Cardiac septum (tissue), 1 donor: ENCODE data around the gene PI16. TPM values are rescaled to one million over a fixed set of nuclear protein-coding genes. Genes with fewer than 3 reads are reported as not detected.

Experiments used
- DNase-seq: peaks from one replicate; pipeline ENCODE4 v3.0.0-alpha.2; 2020; ENCODE audit warnings: low spot score
- intact Hi-C: fragments of 100-400 bp; cut with DNase I; formaldehyde crosslinking; loops from one replicate; pipeline ENCODE4 v1.14.0; 2022
- long read RNA-seq: library from polyadenylated mRNA; unstranded; transcript quantifications from one replicate; pipeline ENCODE4 v2.0.0, GENCODE V29; 2021
- total RNA-seq: library from RNA; stranded (reverse); fragmentation: NEBNext Ultra II Directional; extraction: Animal tissue kit (Norgen Biotek cat#: 25700); gene quantifications from one replicate; pipeline ENCODE4 v1.2.1, GENCODE V29; 2021
- donor health status: DM: no; HTN: no; CAD: no.

Gene PI16
- total RNA-seq = 11.9 TPM
- long read RNA-seq, transcript PI16-201 (7 exons, 2,190 nt) = major isoform, 12 of 20 reads
- long read RNA-seq, partial matches to known transcripts = 2 of 20 reads
- long read RNA-seq, other reads (novel, unspliced or antisense) = 6 of 20 reads

- intact Hi-C loops = no loop called here
- DNase-seq = no peak
Measured at GRCh38 chr6:36954262-36954931, at the start of gene PI16. Gene PI16 (plus strand): TSS chr6:36954738. CDS start chr6:36954761, 23 bp downstream.

DNA sequence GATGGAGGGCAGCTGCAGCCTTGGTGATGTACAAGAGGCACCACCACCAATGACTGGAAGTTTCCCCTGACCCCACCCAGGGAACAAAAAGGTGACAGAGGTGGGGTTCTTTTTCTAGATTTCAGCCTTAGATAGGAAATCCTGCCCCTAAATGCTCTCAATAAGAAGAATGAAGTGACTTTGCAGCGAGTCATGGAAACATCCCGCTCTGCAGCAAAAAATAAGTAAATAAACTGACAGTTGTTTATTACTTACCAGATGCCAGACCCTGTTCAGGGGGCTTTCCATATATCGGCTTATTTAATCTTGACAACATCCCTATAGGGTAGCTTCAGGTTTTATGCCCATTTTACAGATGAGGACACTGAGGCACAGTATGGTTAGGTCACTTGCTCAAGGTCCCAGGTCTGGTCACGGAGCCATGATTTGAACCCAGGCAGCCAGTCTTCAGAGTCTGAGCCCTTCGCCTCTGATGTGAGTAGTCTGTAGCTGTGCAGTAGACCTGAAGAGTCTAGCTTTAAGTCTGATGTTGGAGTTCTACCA is 49.6 kb upstream of the PI16 start:
- DNase-seq = no peak
- intact Hi-C loops = loop anchor here (5.0 kb wide), 2 partner anchors 57 to 72 kb away; no protein-coding TSS in a partner anchor

DNA sequence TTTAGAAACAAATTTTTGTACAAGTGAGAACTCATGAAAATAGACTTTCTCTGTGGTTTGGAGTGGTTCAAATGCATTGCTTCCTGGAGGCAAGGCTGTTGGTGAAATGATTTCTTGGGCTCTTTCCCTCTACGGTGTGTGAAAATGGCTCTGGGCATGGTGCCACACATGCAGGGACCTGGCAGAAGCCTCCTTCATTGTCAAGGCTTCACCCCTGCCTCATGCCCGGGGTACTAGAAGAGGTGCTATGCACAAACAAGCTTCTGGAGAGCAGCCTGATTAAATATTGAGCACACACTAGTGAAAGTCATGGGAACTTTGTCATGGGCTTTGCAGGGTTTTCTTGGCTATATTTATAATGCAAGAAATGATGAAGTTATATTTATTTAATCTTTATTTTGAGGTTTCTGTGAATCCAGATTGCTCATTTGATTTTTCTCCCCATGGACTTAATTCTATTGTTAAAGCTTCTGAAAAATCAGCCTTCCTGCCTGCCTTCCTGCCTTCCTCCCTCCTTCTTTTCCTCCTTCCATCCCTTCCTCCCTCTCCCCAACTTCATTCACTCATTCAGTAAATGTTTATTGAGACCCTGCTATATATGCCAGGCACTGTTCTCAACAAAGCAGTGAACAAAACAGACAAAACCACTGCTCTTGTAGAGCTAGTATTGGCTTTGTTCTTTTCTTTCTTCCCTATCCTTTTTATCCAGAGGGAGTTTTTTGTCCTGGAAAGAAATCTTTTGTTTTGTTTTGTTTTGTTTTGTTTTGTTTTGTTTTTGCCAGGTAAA is 47.8 kb upstream of the PI16 start:
- intact Hi-C loops = loop anchor here (5.0 kb wide), 2 partner anchors 56 to 71 kb away; no protein-coding TSS in a partner anchor
- no peak for DNase-seq

GRCh38 chr6:36907781-36908180 is 46.8 kb upstream of the PI16 start:
- intact Hi-C loops = loop anchor here (5.0 kb wide), 2 partner anchors 55 to 70 kb away; no protein-coding TSS in a partner anchor
- DNase-seq = peak; percentile 78

DNA sequence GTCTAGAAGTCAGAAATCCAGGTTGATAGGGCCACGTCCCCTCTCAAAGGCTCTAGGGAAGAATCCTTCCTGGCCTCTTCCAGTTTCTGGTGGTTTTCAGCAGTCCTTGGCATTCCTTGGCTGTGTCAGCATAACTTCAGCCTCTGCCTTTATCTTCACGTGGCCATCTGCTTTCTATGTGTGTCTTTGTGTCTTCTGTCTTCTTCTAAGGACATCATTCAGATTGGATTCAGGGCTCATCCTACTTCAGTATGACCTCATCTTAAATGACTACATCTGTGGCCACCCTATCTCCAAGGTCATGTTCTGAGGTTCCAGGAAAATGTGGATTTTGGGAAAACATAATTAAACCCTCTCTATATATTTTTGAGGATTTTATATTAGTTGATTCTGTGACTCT is 45.8 kb upstream of the PI16 start:
- intact Hi-C loops = loop anchor here (5.0 kb wide), 2 partner anchors 54 to 69 kb away; no protein-coding TSS in a partner anchor
- no peak for DNase-seq

DNA sequence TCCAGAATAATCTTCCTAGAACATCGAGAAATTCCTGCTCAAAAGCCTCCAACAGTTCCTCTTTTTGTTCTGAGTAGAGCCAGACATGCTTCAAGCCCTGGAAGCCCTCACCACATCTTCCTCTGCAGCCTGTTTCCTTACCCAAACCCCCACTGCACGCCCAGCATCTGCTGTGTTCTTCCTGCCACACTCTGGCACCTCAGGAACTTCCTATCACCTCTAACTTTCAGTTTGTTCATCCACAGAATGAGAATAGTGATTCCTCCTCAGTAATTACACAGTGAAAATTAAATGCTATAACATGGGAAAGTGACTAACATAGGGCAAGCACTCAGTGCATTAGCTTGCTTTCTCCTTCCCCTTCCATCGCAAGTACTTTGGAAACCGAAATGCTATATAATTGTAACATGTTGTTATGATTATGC is 42.5 kb upstream of the PI16 start:
- intact Hi-C loops = no loop called here
- DNase-seq = no peak

DNA sequence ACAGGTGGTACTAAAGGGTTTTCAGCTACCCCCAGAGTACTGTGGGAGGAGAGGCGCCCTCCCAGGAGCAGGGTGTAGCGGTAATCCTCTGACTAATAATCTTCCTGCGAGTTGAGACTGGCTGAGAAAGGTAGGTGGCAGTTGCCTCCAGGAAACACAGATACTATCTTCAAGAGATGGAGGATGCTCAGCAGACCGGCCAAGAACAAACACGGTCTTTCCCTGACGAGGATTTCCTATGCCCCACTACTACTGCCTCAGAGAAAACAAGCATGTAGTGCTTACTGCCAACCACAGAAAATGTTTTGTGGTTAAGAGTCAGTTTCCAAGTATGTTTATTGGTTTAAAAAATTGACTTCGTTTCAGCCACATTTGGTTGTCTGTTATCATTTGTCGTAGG is 42.0 kb upstream of the PI16 start:
- intact Hi-C loops = no loop called here
- no peak for DNase-seq

DNA sequence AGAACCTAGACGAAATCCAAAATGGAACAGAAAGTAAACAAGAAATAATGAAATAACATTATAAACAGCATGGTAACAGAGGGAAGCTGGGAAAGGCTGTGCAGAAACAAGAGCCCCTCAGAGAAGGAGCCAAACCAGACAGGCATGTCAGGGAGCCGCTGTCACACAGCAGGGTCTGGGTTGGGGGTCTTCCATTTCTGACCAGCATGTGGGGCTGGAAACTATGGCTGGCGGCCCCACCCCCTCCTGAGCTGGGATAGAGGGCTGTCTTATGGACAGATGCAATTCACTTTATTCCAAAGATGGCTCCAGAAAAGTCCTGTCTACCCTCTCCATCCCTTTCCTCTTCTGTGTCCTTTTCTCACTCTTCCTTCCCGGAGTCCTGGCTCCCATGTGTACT is 41.5 kb upstream of the PI16 start:
- intact Hi-C loops = no loop called here
- no peak for DNase-seq

DNA sequence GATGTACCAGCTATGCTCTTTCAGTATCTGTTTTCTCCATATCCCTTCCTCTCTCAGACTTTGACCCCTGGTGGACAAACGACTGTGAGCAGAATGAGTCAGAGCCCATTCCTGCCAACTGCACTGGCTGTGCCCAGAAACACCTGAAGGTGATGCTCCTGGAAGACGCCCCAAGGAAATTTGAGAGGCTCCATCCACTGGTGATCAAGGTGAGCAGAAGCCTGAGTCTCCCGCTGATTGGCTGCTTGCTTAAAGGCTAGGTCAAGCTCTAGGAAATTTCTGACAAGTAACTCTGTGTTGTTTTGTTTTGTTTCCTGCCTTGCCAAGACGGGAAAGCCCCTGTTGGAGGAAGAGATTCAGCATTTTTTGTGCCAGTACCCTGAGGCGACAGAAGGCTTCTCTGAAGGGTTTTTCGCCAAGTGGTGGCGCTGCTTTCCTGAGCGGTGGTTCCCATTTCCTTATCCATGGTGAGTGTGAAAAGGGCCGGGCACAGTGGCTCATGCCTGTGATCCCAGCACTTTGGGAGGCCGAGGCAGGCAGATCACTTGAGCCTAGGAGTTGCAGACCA is 40.2 kb upstream of the PI16 start:
- intact Hi-C loops = no loop called here
- no peak for DNase-seq

DNA sequence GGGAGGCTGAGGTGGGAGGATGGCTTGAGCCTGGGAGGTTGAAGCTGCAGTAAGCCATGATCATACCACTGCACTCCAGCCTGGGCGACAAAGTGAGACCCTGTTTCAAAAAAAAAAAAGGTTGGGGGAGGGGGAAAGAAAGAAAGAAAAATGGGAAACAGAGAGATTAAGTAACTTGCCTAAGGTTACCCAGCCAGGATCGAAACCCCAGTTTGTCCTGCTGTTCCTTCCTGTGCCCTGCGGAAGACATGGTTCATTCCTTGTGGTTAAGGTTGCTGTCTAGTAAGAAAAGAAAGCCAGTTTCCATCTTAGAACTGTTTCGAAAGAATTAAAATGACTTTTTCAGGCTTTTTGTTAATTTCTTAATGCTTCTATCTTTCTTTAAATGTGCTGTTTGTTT is 38.9 kb upstream of the PI16 start:
- intact Hi-C loops = no loop called here

DNA sequence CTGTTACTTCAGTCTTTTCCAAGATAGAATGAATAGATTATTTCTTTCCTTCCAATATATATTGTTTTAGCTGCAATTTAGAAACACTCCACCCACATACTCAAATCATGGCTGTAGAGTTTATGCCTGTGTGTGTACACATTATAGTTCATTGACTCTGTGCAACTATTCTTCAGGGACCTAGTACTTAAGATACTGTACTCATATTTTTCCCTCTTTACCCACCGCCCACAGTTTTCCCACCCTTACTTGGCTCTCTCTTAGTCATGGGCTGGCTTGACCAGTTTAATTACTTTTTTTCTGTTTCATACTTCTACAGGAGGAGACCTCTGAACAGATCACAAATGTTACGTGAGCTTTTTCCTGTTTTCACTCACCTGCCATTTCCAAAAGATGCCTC is 38.4 kb upstream of the PI16 start:
- DNase-seq = no peak
- intact Hi-C loops = no loop called here

More for the DNA sequence above, 38.9 kb upstream of the PI16 start:
- DNase-seq = no peak

DNA sequence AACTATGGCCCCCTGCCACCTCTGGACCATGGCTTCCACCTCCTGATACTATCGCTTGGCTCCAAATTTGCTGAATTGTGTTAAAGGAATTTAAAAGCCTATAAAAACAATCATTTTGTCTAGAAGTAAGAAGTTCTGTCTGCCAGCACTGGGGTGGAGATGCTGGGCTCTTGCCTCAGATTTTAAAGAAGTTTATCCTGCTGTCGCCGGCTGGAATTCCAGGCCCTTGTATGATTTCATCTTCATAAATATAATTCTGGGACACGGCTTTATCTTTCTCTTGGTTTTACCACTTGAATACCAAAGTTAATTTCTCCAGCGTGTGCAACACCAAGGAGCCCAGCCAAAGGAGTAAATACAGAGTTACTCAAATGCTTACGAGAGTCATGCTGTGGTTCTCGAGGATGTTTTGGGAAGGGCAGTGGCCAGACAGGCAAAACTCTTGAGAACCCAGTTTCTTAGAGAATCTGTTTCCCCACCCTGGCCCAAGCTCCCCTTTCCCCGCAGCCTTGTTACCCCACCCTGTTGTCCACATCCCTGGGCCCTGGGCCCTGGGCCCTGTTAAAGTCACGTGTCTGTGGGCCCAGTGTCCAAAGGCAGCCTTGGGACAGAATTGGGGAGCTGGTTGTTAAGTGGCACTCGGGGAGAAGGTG is 36.9 kb upstream of the PI16 start:
- intact Hi-C loops = no loop called here
- no peak for DNase-seq

- intact Hi-C loops = no loop called here
- DNase-seq = no peak
Measured at GRCh38 chr6:36920049-36920448, 34.5 kb upstream of the PI16 start.

DNA sequence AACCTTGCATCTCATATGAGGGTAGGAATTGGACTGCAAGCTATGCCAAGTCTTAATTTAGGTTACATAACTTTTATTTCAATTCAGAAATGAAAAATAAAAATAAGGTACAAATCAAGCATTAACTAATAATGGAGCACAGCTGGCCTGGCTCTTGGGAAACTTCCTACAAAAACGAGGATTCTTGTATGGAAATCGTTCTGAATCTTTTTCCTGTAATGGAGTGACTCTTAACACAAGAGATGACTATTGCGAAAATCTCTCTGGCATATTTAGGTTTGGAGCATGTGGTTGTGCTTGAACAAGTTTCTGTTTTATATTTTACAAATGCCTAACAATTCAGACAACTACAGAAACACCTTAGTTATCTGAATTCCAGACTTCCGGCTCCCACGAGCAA is 34.0 kb upstream of the PI16 start:
- intact Hi-C loops = no loop called here
- no peak for DNase-seq

GRCh38 chr6:36924131-36924530 is 30.4 kb upstream of the PI16 start:
- no peak for DNase-seq
- intact Hi-C loops = no loop called here

DNA sequence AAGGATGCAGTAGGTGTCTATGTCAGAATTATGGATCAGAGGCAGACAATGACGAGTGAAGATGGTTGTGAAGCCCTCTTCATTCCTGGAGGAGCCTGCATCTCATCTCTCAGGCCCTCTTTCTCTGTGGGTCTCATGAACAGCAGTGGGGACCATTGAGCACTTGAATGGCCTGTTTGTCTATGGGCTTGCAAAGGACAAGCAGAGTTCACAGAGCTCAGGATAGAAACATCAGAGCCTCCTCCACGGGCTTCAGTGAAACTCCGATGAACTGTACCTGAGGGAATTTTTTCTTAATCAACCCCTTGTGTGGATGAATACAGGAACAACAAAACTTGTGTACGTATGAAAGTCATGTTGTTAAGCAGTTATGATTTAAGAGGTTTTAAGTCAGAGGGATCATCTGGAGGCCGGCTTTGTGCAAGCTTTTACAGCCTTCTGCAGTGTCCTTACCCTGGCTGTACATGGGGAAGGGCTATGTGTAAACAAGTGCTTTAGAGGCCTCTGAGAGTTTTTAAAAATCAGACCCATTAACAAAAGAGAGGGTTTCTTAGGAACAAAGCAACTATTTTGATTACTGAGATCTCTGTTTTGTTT is 29.7 kb upstream of the PI16 start:
- no peak for DNase-seq
- intact Hi-C loops = no loop called here

DNA sequence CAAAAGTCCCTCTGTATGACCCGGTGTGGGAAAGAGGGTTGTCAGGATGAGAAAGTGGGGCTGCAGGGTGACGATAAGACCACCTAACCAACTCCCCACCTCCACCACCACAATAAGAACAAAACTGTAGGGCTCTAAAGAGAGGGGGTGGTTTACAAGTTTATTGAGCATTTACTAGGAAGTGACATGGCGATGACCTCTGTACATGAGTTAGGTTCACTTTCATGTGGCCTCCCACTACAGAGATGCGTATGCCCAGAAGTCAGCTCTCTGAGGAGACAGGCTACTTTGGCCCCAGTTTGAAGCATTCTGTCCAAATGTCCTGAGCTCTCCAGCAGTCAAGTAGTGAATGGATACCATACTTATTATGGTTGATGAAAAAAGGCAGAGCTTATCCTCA is 28.7 kb upstream of the PI16 start:
- intact Hi-C loops = no loop called here
- DNase-seq = no peak

DNA sequence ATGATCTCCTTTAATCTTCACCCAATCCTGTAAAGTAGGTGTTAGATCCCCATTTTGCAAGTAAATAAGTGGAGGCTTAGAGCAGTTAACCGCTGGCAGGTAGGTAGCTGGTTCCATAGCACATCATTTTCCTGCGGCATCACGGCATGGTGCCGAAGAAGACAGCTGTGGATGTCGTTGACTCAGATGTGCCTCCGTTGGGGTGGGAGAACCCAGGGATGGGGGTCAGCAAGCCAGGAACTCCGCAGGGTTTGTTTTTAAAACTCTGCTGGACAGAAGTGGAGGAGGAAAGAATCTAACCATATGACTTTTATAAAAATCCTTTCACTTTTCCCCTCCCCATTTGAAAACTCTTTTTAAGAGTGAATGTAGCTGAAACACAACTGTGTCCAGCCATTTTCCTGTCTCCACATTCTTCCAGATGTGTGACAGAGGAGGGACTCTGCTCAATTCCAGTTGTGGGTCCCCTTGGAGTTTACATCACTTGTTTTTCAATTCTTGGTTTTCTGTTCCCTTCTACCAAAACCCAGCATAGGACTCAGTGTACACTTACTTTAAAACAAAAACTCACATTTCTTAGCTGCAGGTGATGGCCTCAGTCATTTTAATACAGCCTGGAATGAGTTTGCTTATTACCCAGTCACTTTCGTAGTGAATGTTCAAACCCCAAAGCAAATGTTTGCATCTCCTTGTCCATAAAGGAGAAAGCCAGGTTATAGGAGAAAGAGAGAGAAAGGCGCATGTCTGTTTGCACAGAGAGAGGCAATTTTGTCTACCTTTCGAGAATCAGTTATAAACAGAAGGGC is 27.6 kb upstream of the PI16 start:
- intact Hi-C loops = no loop called here
- DNase-seq = no peak
